ENCODE measurements around the gene SFXN5. TPM values are rescaled to one million over a fixed set of nuclear protein-coding genes. Genes with fewer than 3 reads are reported as not detected.
A peak's percentile ranks its signal among the peaks of the same experiment; 100 is the strongest.

SFXN5 gene
- polyA plus RNA-seq, 3 donors from 2014 or later, result 2.4 to 4.5 (median 3.3) TPM

GRCh38 chr2:73078457-73079411 lies 7.2 kb upstream of the SFXN5 start:
- H3K27me3 Mint-ChIP-seq (ENCODE audit: low read depth in 3 of 3), result peaks cover 0 to 9% (median 0%) of the 10 kb centered on the region in 3 donors

GRCh38 chr2:73077424-73077795 lies 5.9 kb upstream of the SFXN5 start:
- H3K4me3 Mint-ChIP-seq, result no peak overlapping the region
- peaks cover 0 to under 1% of the 10 kb centered on the region in 2 donors for H3K4me1 Mint-ChIP-seq
- no peaks in the 10 kb centered on the region for H3K36me3 Mint-ChIP-seq
- no peak overlapping the region for H3K27ac Mint-ChIP-seq
- no peak for DNase-seq
- no peaks in the 10 kb centered on the region for H3K9me3 Mint-ChIP-seq
- H3K27me3 Mint-ChIP-seq (ENCODE audit: low read depth in 3 of 3), result peaks cover 0 to 9% (median under 1%) of the 10 kb centered on the region in 3 donors

More at GRCh38 chr2:73078457-73079411, 7.2 kb upstream of the SFXN5 start:
- Mint-ChIP-seq H3K4me3 (no peak overlapping the region), H3K4me1 (no peaks in the 10 kb centered on the region), H3K9me3 (no peaks in the 10 kb centered on the region), H3K27ac (no peak overlapping the region), H3K36me3 (no peaks in the 10 kb centered on the region)
- no peak for DNase-seq

GRCh38 chr2:73076701-73077423 lies 5.3 kb upstream of the SFXN5 start:
- H3K4me1 Mint-ChIP-seq, result peaks cover 5 to 6% of the 10 kb centered on the region in 2 donors
- H3K36me3 Mint-ChIP-seq, result no peaks in the 10 kb centered on the region
- no peaks in the 10 kb centered on the region for H3K9me3 Mint-ChIP-seq
- H3K27ac Mint-ChIP-seq, result no peak overlapping the region
- DNase-seq, result no peak
- H3K4me3 Mint-ChIP-seq, result no peak overlapping the region
- H3K27me3 Mint-ChIP-seq (ENCODE audit: low read depth in 3 of 3), result peaks cover 0 to 13% (median 6%) of the 10 kb centered on the region in 3 donors

GRCh38 chr2:73075477-73076373 lies 4.2 kb upstream of the SFXN5 start:
- H3K4me1 Mint-ChIP-seq, result peaks cover 9 to 10% of the 10 kb centered on the region in 2 donors
- no peak overlapping the region for H3K27ac Mint-ChIP-seq
- H3K4me3 Mint-ChIP-seq, result no peak overlapping the region
- H3K9me3 Mint-ChIP-seq, result no peaks in the 10 kb centered on the region
- peaks cover 8 to 22% (median 14%) of the 10 kb centered on the region in 3 donors for H3K27me3 Mint-ChIP-seq (ENCODE audit: low read depth in 3 of 3)
- no peak for DNase-seq
- H3K36me3 Mint-ChIP-seq, result no peaks in the 10 kb centered on the region

GRCh38 chr2:73074110-73075069 lies 2.9 kb upstream of the SFXN5 start:
- H3K9me3 Mint-ChIP-seq, result no peaks in the 10 kb centered on the region
- DNase-seq, result no peak
- H3K27me3 Mint-ChIP-seq (ENCODE audit: low read depth in 3 of 3), result peaks cover 10 to 27% (median 20%) of the 10 kb centered on the region in 3 donors
- H3K27ac Mint-ChIP-seq, result no peak overlapping the region
- no peaks in the 10 kb centered on the region for H3K36me3 Mint-ChIP-seq
- no peak overlapping the region for H3K4me3 Mint-ChIP-seq
- H3K4me1 Mint-ChIP-seq, result peaks cover 19 to 21% of the 10 kb centered on the region in 2 donors

GRCh38 chr2:73072416-73072815 lies 904 bp upstream of the SFXN5 start:
- Mint-ChIP-seq H3K27me3 (ENCODE audit: low read depth in 3 of 3) (peaks cover 10 to 24% (median 20%) of the 10 kb centered on the region in 3 donors), H3K9me3 (no peaks in the 10 kb centered on the region), H3K27ac (peak overlapping the region; percentile 86 to 93 (median 91)), H3K4me3 (peak overlapping the region; percentile 91 to 98 (median 94)), H3K36me3 (no peaks in the 10 kb centered on the region), H3K4me1 (peaks cover 28 to 34% of the 10 kb centered on the region in 2 donors)
- DNase-seq, result no peak

GRCh38 chr2:73072129-73072395 lies 550 bp upstream of the SFXN5 start:
- DNase-seq, result no peak
- peak overlapping the region; percentile 91 to 98 (median 94) for H3K4me3 Mint-ChIP-seq
- H3K27ac Mint-ChIP-seq, result peak overlapping the region; percentile 86 to 93 (median 91)
- no peaks in the 10 kb centered on the region for H3K36me3 Mint-ChIP-seq
- H3K27me3 Mint-ChIP-seq (ENCODE audit: low read depth in 3 of 3), result peaks cover 10 to 23% (median 22%) of the 10 kb centered on the region in 3 donors
- H3K4me1 Mint-ChIP-seq, result peaks cover 30 to 37% of the 10 kb centered on the region in 2 donors
- no peaks in the 10 kb centered on the region for H3K9me3 Mint-ChIP-seq

- Mint-ChIP-seq H3K4me3 (peak overlapping the region; percentile 91 to 98 (median 94)), H3K9me3 (no peaks in the 10 kb centered on the region), H3K27me3 (ENCODE audit: low read depth in 3 of 3) (peaks cover 10 to 23% (median 22%) of the 10 kb centered on the region in 3 donors), H3K36me3 (no peaks in the 10 kb centered on the region), H3K4me1 (peaks cover 30 to 44% of the 10 kb centered on the region in 2 donors), H3K27ac (peak overlapping the region; percentile 86 to 93 (median 91))
- DNase-seq, result peak in 1 of 3 donors; percentile 41
Measured at GRCh38 chr2:73070643-73071359, 711 bp downstream of the SFXN5 start.

- Mint-ChIP-seq H3K4me1 (peaks cover 30 to 46% of the 10 kb centered on the region in 2 donors), H3K4me3 (peak overlapping the region; percentile 91 to 98 (median 94)), H3K36me3 (no peaks in the 10 kb centered on the region), H3K27ac (peak overlapping the region; percentile 46 to 89 (median 65)), H3K27me3 (ENCODE audit: low read depth in 3 of 3) (peaks cover 10 to 22% (median 21%) of the 10 kb centered on the region in 3 donors), H3K9me3 (no peaks in the 10 kb centered on the region)
- no peak for DNase-seq
Measured at GRCh38 chr2:73069855-73070642, 1.5 kb downstream of the SFXN5 start.

- H3K9me3 Mint-ChIP-seq, result no peaks in the 10 kb centered on the region
- peaks cover 10 to 22% (median 20%) of the 10 kb centered on the region in 3 donors for H3K27me3 Mint-ChIP-seq (ENCODE audit: low read depth in 3 of 3)
- H3K4me1 Mint-ChIP-seq, result peaks cover 33 to 46% of the 10 kb centered on the region in 2 donors
- DNase-seq, result no peak
- H3K4me3 Mint-ChIP-seq, result peak overlapping the region; percentile 91 to 98 (median 94)
- peak overlapping the region in 3 of 6 donors; percentile 56 to 89 (median 65) for H3K27ac Mint-ChIP-seq
- no peaks in the 10 kb centered on the region for H3K36me3 Mint-ChIP-seq
Measured at GRCh38 chr2:73069041-73069854, 2.3 kb downstream of the SFXN5 start.

- Mint-ChIP-seq H3K27me3 (ENCODE audit: low read depth in 3 of 3) (peaks cover 10 to 22% (median 19%) of the 10 kb centered on the region in 3 donors), H3K36me3 (peaks cover 0 to 6% (median 0%) of the 10 kb centered on the region in 3 donors), H3K27ac (no peak overlapping the region), H3K4me1 (peaks cover 33 to 46% of the 10 kb centered on the region in 2 donors), H3K4me3 (peak overlapping the region in 2 of 5 donors; percentile 15 to 32), H3K9me3 (no peaks in the 10 kb centered on the region)
- no peak for DNase-seq
Measured at GRCh38 chr2:73068147-73068546, 3.4 kb downstream of the SFXN5 start.
